ENCODE data around the gene ZSWIM5.
"Not testable (repeated sequence)": the region's sequence is repeated elsewhere in the genome, so short reads cannot be mapped to it uniquely, and the experiment has no call there.

The ZSWIM5 gene

DNA sequence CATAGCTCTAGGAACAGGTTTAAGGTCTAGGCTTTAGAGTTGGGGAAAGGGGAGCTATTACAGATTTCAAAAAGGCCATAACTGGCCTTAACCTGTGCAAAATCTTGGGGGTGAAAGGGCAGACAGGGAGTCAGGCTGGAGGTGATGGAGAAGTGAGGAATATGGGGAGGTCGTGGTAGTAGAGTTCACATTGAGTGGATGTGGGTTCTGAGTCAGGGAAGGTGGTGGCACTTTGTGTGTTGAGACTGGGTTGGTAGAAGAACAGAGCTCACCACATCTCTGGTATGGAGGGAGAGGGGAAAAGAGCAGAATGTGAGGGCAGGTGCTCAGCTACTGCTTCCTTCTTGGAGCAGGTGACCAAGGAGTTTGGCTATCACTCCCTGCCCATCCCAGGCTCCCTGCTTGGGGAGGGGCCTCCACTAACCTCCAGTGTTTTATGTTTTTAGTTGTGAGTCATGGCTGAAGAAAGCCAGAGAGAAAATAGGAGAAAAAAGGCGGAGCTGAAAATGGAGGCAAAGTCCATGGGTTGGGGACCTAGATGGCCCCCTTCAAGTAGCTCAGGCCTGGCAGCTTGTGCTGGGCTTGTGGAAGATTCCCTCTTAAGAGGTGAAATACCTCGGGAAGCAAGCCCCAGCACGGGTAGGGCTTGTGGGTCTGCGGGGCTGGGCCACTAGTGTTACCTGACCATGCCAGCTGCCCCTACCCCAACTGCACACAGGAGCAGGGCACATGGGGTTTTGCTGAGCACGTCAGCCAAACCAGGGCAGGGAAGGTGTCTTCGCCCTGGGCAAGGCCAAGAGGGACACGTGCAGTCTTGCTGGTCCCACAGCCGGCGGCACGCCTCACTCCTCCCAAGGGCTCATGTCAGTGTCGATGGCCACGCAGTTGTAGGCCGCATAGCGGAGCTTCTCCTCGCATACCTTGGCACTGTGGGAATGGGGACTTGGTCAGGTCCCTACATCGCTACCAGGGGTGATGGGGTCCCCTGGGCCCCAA, 203.5 kb downstream of the ZSWIM5 start:
- DNase-seq, result no peak
- ChIA-PET POLR2A (interaction anchor here (0.9 kb wide), 1 partner anchor 17 kb away, joined by 3 read pairs; the partner anchor contains the start of gene EIF2B3), CTCF (interaction anchor here (1.2 kb wide), 1 partner anchor 11 kb away, joined by 3 read pairs; no protein-coding TSS in a partner anchor)
- Histone ChIP-seq H3K4me3 (ENCODE audit: control insufficient read depth in 1 of 7, extremely low read depth in 1 of 7, insufficient read depth in 4 of 7, low read depth in 2 of 7, low read length in 6 of 7) (no peak overlapping the region), H3K36me3 (ENCODE audit: control insufficient read depth in 4 of 4, insufficient read depth in 4 of 4, low read length in 3 of 4) (peaks cover 13 to 60% (median 45%) of the 10 kb centered on the region in 4 experiments), H3K4me1 (ENCODE audit: control extremely low read depth in 1 of 4, control insufficient read depth in 4 of 4, insufficient read depth in 4 of 4, low read length in 3 of 4) (peaks cover 2 to 10% (median 8%) of the 10 kb centered on the region in 4 experiments), H3K27me3 (replicated peaks in 2 of 5; ENCODE audit: control insufficient read depth in 4 of 5, insufficient read depth in 5 of 5, low read length in 4 of 5) (no peaks in the 10 kb centered on the region), H3K27ac (ENCODE audit: insufficient read depth in 1 of 2, low read depth in 1 of 2, low read length in 2 of 2, poor library complexity in 1 of 2, severe bottlenecking in 2 of 2) (no peak overlapping the region), H3K9me3 (ENCODE audit: control extremely low read depth in 1 of 5, control insufficient read depth in 4 of 5, insufficient read depth in 2 of 5, low read depth in 1 of 5, low read length in 4 of 5) (no peaks in the 10 kb centered on the region)
- 92% methylated on average over 17 of the region's 17 CpGs for WGBS (ENCODE audit: insufficient coverage)

DNA sequence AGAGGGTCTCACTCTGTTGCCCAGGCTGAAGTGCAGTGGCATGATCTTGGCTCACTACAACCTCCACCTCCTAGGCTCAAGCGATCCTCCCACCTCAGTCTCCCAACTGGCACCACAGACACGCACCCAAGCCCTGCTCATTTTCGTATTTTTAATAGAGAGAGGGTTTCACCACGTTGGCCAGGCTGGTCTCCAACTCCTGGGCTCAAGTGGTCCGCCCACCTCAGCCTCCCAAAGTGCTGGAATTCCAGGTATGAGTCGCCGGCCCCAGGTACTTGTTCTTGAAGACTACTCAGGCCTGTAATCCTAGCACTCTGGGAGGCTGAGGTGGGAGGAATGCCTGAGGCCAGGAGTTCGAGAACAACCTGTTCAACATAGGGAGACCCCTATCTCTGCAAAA, 204.8 kb downstream of the ZSWIM5 start:
- CTCF ChIA-PET, result interaction anchor here (1.4 kb wide), 2 partner anchors 10 to 11 kb away, joined by 3 read pairs; partner anchors contain the start of gene UROD
- H3K27me3 ChIP-seq (replicated peaks in 2 of 5; ENCODE audit: control insufficient read depth in 4 of 5, insufficient read depth in 5 of 5, low read length in 4 of 5); H3K9me3 ChIP-seq (ENCODE audit: control extremely low read depth in 1 of 5, control insufficient read depth in 4 of 5, insufficient read depth in 2 of 5, low read depth in 1 of 5, low read length in 4 of 5); H3K4me3 ChIP-seq (ENCODE audit: control insufficient read depth in 1 of 7, extremely low read depth in 1 of 7, insufficient read depth in 4 of 7, low read depth in 2 of 7, low read length in 6 of 7); DNase-seq; H3K4me1 ChIP-seq (ENCODE audit: control extremely low read depth in 1 of 4, control insufficient read depth in 4 of 4, insufficient read depth in 4 of 4, low read length in 3 of 4); POLR2A ChIA-PET; H3K27ac ChIP-seq (ENCODE audit: insufficient read depth in 1 of 2, low read depth in 1 of 2, low read length in 2 of 2, poor library complexity in 1 of 2, severe bottlenecking in 2 of 2): not testable (repeated sequence)
- 100% methylated on average over 5 of the region's 8 CpGs for WGBS (ENCODE audit: insufficient coverage)
- peaks cover 8 to 47% (median 32%) of the 10 kb centered on the region in 4 experiments for H3K36me3 ChIP-seq (ENCODE audit: control insufficient read depth in 4 of 4, insufficient read depth in 4 of 4, low read length in 3 of 4)

DNA sequence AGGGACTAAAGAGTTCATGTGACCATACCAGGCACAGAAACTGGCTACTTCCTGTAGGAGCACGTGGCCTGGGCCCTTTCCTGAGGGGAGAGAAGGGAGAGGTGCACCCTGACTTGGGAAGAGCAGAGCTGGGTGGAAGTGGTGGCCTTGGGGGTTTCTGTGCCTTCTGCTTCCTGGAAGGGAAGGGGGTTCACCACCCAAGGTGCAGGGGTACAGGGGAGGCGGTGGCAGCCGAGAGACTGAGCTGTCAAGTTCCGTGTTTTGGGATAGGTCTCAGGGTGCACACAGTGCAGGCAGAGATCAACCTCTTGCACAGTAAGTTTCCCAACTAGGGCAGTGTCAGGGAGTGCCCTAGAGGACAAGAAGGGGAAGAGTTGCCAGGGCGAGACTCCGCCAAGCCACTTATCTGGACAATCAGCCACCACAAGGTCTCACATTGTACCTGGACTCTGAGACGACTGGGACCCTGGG, 205.4 kb downstream of the ZSWIM5 start:
- no peak overlapping the region for H3K27ac ChIP-seq (ENCODE audit: insufficient read depth in 1 of 2, low read depth in 1 of 2, low read length in 2 of 2, poor library complexity in 1 of 2, severe bottlenecking in 2 of 2)
- ChIA-PET POLR2A (no interaction called here), CTCF (interaction anchor here (0.9 to 1.4 kb wide), 4 partner anchors 10 to 355 kb away, joined by 3 to 5 read pairs (median 3); partner anchors contain the start of genes HECTD3 and UROD)
- no peak overlapping the region for H3K4me3 ChIP-seq (ENCODE audit: control insufficient read depth in 1 of 7, extremely low read depth in 1 of 7, insufficient read depth in 4 of 7, low read depth in 2 of 7, low read length in 6 of 7)
- H3K27me3 ChIP-seq (replicated peaks in 2 of 5; ENCODE audit: control insufficient read depth in 4 of 5, insufficient read depth in 5 of 5, low read length in 4 of 5), result no peaks in the 10 kb centered on the region
- H3K4me1 ChIP-seq (ENCODE audit: control extremely low read depth in 1 of 4, control insufficient read depth in 4 of 4, insufficient read depth in 4 of 4, low read length in 3 of 4), result peaks cover 2 to 10% (median 8%) of the 10 kb centered on the region in 4 experiments
- 0% methylated on average over 1 of the region's 7 CpGs for WGBS (ENCODE audit: insufficient coverage)
- peaks cover 8 to 43% (median 30%) of the 10 kb centered on the region in 4 experiments for H3K36me3 ChIP-seq (ENCODE audit: control insufficient read depth in 4 of 4, insufficient read depth in 4 of 4, low read length in 3 of 4)
- DNase-seq, result peak in 2 of 3 donors; percentile 24 to 40
- no peaks in the 10 kb centered on the region for H3K9me3 ChIP-seq (ENCODE audit: control extremely low read depth in 1 of 5, control insufficient read depth in 4 of 5, insufficient read depth in 2 of 5, low read depth in 1 of 5, low read length in 4 of 5)

DNA sequence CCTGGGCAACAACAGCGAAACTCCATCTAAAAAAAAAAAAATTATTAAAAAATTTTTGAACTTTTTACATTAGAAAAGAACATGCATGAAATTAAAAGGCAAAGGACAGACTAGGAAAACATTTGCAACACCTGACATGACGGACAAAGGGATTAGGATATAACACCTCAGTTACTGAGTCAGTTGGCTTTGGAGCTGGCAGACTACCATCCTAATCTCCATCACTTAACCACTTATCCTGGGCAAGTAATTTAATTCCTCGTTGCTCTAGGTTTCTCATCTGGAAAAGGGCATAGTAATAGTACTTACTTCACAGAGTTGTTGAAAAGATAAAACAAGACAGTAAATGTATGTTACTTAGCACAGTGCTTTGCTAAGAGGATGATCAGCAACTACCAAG, 207.2 kb downstream of the ZSWIM5 start:
- no peak overlapping the region for H3K27ac ChIP-seq (ENCODE audit: insufficient read depth in 1 of 2, low read depth in 1 of 2, low read length in 2 of 2, poor library complexity in 1 of 2, severe bottlenecking in 2 of 2)
- no peak for DNase-seq
- ChIA-PET CTCF (interaction anchor here (1.3 kb wide), 1 partner anchor 18 kb away, joined by 3 read pairs; no protein-coding TSS in a partner anchor), POLR2A (interaction anchor here (1.0 kb wide), 1 partner anchor 13 kb away, joined by 3 read pairs; the partner anchor contains the start of gene EIF2B3)
- H3K27me3 ChIP-seq (replicated peaks in 2 of 5; ENCODE audit: control insufficient read depth in 4 of 5, insufficient read depth in 5 of 5, low read length in 4 of 5), result no peaks in the 10 kb centered on the region
- H3K4me3 ChIP-seq (ENCODE audit: control insufficient read depth in 1 of 7, extremely low read depth in 1 of 7, insufficient read depth in 4 of 7, low read depth in 2 of 7, low read length in 6 of 7), result no peak overlapping the region
- H3K9me3 ChIP-seq (ENCODE audit: control extremely low read depth in 1 of 5, control insufficient read depth in 4 of 5, insufficient read depth in 2 of 5, low read depth in 1 of 5, low read length in 4 of 5), result no peaks in the 10 kb centered on the region
- WGBS (ENCODE audit: insufficient coverage), result 100% methylated on average over 1 of the region's 3 CpGs
- H3K4me1 ChIP-seq (ENCODE audit: control extremely low read depth in 1 of 4, control insufficient read depth in 4 of 4, insufficient read depth in 4 of 4, low read length in 3 of 4), result peaks cover 2 to 10% (median 8%) of the 10 kb centered on the region in 4 experiments
- H3K36me3 ChIP-seq (ENCODE audit: control insufficient read depth in 4 of 4, insufficient read depth in 4 of 4, low read length in 3 of 4), result peaks cover 2 to 25% (median 17%) of the 10 kb centered on the region in 4 experiments

DNA sequence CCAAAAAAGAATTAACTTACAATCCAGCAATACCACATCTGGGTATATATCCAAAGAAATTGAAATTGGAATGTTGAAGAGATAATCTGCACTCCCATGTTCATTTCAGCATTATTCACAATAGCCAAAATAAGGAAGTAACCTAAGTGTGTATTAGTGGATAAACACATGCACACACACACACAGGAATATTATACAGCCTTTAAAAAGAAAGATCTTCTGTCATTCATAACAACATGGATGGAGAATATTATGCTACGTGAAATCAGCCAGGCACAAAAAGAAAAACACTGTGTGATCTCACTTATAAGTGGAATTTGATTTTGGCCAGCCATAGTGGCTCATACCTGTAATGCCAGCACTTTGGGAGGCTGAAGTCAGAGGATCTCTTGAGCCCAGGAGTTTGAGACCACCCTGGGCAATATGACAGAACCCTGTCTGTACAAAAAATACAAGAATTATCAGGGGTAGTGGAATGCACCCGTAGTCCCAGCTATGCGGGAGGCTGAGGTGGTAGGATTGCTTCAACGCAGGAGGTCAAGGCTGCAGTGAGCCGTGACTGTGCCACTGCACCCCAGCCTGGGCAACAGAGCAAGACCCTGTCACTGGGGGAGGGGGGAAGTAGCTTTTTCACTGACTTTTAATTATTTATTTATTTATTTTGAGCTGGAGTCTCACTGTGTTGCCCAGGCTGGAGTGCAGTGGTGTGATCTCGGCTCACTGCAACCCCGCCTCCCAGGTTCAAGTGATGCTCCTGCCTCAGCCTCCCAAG, 210.8 kb downstream of the ZSWIM5 start:
- no peaks in the 10 kb centered on the region for H3K27me3 ChIP-seq (replicated peaks in 2 of 5; ENCODE audit: control insufficient read depth in 4 of 5, insufficient read depth in 5 of 5, low read length in 4 of 5)
- H3K27ac ChIP-seq (ENCODE audit: insufficient read depth in 1 of 2, low read depth in 1 of 2, low read length in 2 of 2, poor library complexity in 1 of 2, severe bottlenecking in 2 of 2), result no peak overlapping the region
- no peak for DNase-seq
- no peaks in the 10 kb centered on the region for H3K9me3 ChIP-seq (ENCODE audit: control extremely low read depth in 1 of 5, control insufficient read depth in 4 of 5, insufficient read depth in 2 of 5, low read depth in 1 of 5, low read length in 4 of 5)
- peaks cover under 1 to 4% (median 2%) of the 10 kb centered on the region in 4 experiments for H3K4me1 ChIP-seq (ENCODE audit: control extremely low read depth in 1 of 4, control insufficient read depth in 4 of 4, insufficient read depth in 4 of 4, low read length in 3 of 4)
- 93% methylated on average over 3 of the region's 7 CpGs for WGBS (ENCODE audit: insufficient coverage)
- no peak overlapping the region for H3K4me3 ChIP-seq (ENCODE audit: control insufficient read depth in 1 of 7, extremely low read depth in 1 of 7, insufficient read depth in 4 of 7, low read depth in 2 of 7, low read length in 6 of 7)
- H3K36me3 ChIP-seq (ENCODE audit: control insufficient read depth in 4 of 4, insufficient read depth in 4 of 4, low read length in 3 of 4), result no peaks in the 10 kb centered on the region
- CTCF ChIA-PET, result interaction anchor here (1.3 kb wide), 1 partner anchor 9 kb away, joined by 4 read pairs; no protein-coding TSS in a partner anchor
- POLR2A ChIA-PET, result no interaction called here

DNA sequence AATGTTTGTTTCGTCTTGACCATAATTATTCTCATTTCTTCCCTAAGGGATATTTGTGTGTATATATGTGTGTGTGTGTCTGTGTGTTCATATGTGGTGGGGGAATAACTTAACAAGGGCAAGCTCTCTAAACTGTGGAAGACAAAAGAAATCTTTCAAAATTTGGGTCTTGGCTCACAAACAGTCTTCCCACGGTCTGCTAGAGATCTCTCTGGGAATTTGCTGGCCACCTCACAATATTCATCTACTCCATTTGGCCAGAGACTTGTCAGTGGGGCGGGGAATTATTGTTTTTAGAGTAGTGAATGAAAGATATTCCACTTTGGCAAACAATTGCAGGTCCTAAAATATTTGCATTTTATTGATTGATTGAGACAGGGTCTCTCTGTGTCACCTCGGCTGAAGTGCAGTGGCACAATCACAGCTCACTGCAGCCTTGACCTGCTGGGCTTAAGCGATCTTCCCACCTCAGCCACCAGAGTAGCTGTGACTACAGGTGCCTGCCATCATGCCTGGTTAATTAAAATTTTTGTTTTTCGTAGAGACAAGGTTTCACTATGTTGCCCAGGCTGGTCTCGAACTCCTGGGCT, 212.0 kb downstream of the ZSWIM5 start:
- Histone ChIP-seq H3K4me3 (ENCODE audit: control insufficient read depth in 1 of 7, extremely low read depth in 1 of 7, insufficient read depth in 4 of 7, low read depth in 2 of 7, low read length in 6 of 7) (no peak overlapping the region), H3K4me1 (ENCODE audit: control extremely low read depth in 1 of 4, control insufficient read depth in 4 of 4, insufficient read depth in 4 of 4, low read length in 3 of 4) (no peaks in the 10 kb centered on the region), H3K36me3 (ENCODE audit: control insufficient read depth in 4 of 4, insufficient read depth in 4 of 4, low read length in 3 of 4) (no peaks in the 10 kb centered on the region), H3K27ac (ENCODE audit: insufficient read depth in 1 of 2, low read depth in 1 of 2, low read length in 2 of 2, poor library complexity in 1 of 2, severe bottlenecking in 2 of 2) (no peak overlapping the region), H3K9me3 (ENCODE audit: control extremely low read depth in 1 of 5, control insufficient read depth in 4 of 5, insufficient read depth in 2 of 5, low read depth in 1 of 5, low read length in 4 of 5) (no peaks in the 10 kb centered on the region), H3K27me3 (replicated peaks in 2 of 5; ENCODE audit: control insufficient read depth in 4 of 5, insufficient read depth in 5 of 5, low read length in 4 of 5) (no peaks in the 10 kb centered on the region)
- CTCF ChIA-PET, result no interaction called here
- POLR2A ChIA-PET, result no interaction called here
- WGBS (ENCODE audit: insufficient coverage), result 100% methylated on average over 5 of the region's 7 CpGs
- no peak for DNase-seq

Measured in common myeloid progenitor, CD34-positive (primary cell).